Ishikawa (cell line): ENCODE results near the gene PLD1.

Source experiments
- EGR1 ChIP-seq: IDR thresholded peaks from 2 replicates; pipeline ENCODE4 v1.6.1; 2012
- FOXM1 ChIP-seq: IDR thresholded peaks from 2 replicates; pipeline ENCODE4 v1.6.1; 2012; ENCODE audit warnings: low read depth, borderline replicate concordance
- MAX ChIP-seq: IDR thresholded peaks from 2 replicates; pipeline ENCODE4 v1.6.1; 2012
- REST ChIP-seq: IDR thresholded peaks from 2 replicates; pipeline ENCODE4 v1.6.1; 2012; ENCODE audit warnings: low read depth, mild to moderate bottlenecking
- TAF1 ChIP-seq: IDR thresholded peaks from 2 replicates; pipeline ENCODE4 v1.6.1; 2012; ENCODE audit warnings: low read depth, mild to moderate bottlenecking
- TEAD4 ChIP-seq: IDR thresholded peaks from 2 replicates; pipeline ENCODE4 v1.6.1; 2012

GRCh38 chr3:171749124-171749523, 61.2 kb downstream of the PLD1 start:
- TF ChIP-seq MAX (no peak), TAF1 (no peak), EGR1 (no peak), REST (no peak), TEAD4 (no peak), FOXM1 (no peak)
